HepG2 (cell line): ENCODE measurements around the gene OR52E8. TPM values are rescaled to one million over a fixed set of nuclear protein-coding genes. Genes with fewer than 3 reads are reported as not detected.

Experiments used
- ATAC-seq: fragments of 200-7000 bp; cut with Tn5 transposase; 3 replicates; pipeline ENCODE4 v1.9.1; 2020; ENCODE audit warnings: mild to moderate bottlenecking, moderate library complexity
- BruUV-seq: library from RNA; stranded (reverse); fragments of 400-500 nt; replicated peaks from 2 replicates; lab custom pipeline; 2021; lab: Mats Ljungman, UMichigan
- CTCF ChIA-PET: fragments of 300-600 bp; formaldehyde crosslinking; extraction: SDS; loops from one replicate; lab custom pipeline; 2021; ENCODE audit warnings: low total read pairs, inconsistent platforms, low intra/inter-chr PET ratio; lab: Yijun Ruan, JAX
- POLR2A ChIA-PET: fragments of 350-600 bp; sonication (Branson Sonifier 250); formaldehyde crosslinking; loops from one replicate; lab custom pipeline; 2020; ENCODE audit warnings: antibody characterized with exemption, inconsistent platforms; lab: Yijun Ruan, JAX
- DNase-seq: peaks from one replicate; pipeline ENCODE4 v3.0.0-alpha.2; 2015; ENCODE audit warnings: low spot score
- FAIRE-seq: peaks from 3 replicates; lab custom pipeline; 2011; peaks lifted over from hg19 to GRCh38; lab: Jason Lieb, UNC
- H2AFZ ChIP-seq: one replicate; pipeline ENCODE4 v1.6.1; 2011; ENCODE audit warnings: low read length, inconsistent platforms
- H3K27ac ChIP-seq: fragments of 300-600 bp; 3 replicates; pipeline ENCODE4 v1.8.0; 2011; ENCODE audit warnings: mixed run types, mild to moderate bottlenecking, mixed read lengths, low read length, inconsistent platforms; ENCODE audit not compliant: insufficient read depth; ENCODE audit errors: extremely low read length
- H3K27me3 ChIP-seq, 2 experiments: fragments of 200-600 bp in 1 of 2; 2 replicates in 1 of 2; 3 replicates in 1 of 2; pipeline versions ENCODE4 v1.6.0 to v1.8.0; 2011; ENCODE audit warnings: low read length in 2 of 2, mild to moderate bottlenecking in 2 of 2, moderate library complexity in 2 of 2, inconsistent platforms in 1 of 2; ENCODE audit not compliant: insufficient read depth in 2 of 2, control insufficient read depth in 1 of 2
- H3K36me3 ChIP-seq, 2 experiments: fragments of 200-600 bp in 1 of 2; replicated peaks in 1 of 2; 2 replicates in 1 of 2; 3 replicates in 1 of 2; pipeline versions ENCODE4 v1.5.1 to v1.8.0; 2011; ENCODE audit warnings: low read length in 2 of 2, inconsistent platforms in 1 of 2; ENCODE audit not compliant: insufficient read depth in 2 of 2, control insufficient read depth in 1 of 2
- H3K4me1 ChIP-seq: 2 replicates; pipeline ENCODE4 v1.5.1; 2012; ENCODE audit warnings: low read length, inconsistent platforms; ENCODE audit not compliant: insufficient read depth
- H3K4me2 ChIP-seq: 2 replicates; pipeline ENCODE4 v1.6.0; 2011; ENCODE audit warnings: low read depth, low read length, inconsistent platforms
- H3K4me3 ChIP-seq, 3 experiments: fragments of 200-600 bp in 1 of 3; sonication (generic), shearing (Covaris generic) in 1 of 3; replicated peaks in 1 of 3; 2 replicates each; pipeline ENCODE4 v1.5.1; 2011 to 2016; ENCODE audit warnings: low read length in 3 of 3, inconsistent platforms in 2 of 3, low read depth in 2 of 3, mild to moderate bottlenecking in 2 of 3, control low read depth in 1 of 3, mixed read lengths in 1 of 3; ENCODE audit not compliant: insufficient read depth in 1 of 3
- H3K79me2 ChIP-seq: one replicate; pipeline ENCODE4 v1.6.1; 2011; ENCODE audit warnings: low read length, inconsistent platforms; ENCODE audit not compliant: insufficient read depth
- H3K9ac ChIP-seq: 2 replicates; pipeline ENCODE4 v1.6.0; 2011; ENCODE audit warnings: mild to moderate bottlenecking, low read depth, low read length, inconsistent platforms; ENCODE audit not compliant: insufficient read depth
- H3K9me3 ChIP-seq: 2 replicates; pipeline ENCODE4 v1.5.1; 2012; ENCODE audit warnings: mild to moderate bottlenecking, low read length
- H4K20me1 ChIP-seq: 2 replicates; pipeline ENCODE4 v1.6.0; 2011; ENCODE audit warnings: inconsistent platforms, mild to moderate bottlenecking, low read length, moderate library complexity; ENCODE audit not compliant: insufficient read depth
- ATF2 ChIP-seq: sonication (generic); formaldehyde crosslinking; IDR thresholded peaks from 2 replicates; pipeline ENCODE4 v1.4.0; 2020; ENCODE audit warnings: missing genetic modification reagents
- FIP1L1 ChIP-seq: fragments of 200-400 bp; formaldehyde crosslinking; IDR thresholded peaks from 2 replicates; pipeline ENCODE4 v1.6.1; 2018; ENCODE audit warnings: low read depth, mild to moderate bottlenecking, low read length, moderate library complexity, borderline replicate concordance; ENCODE audit not compliant: insufficient read depth
- GTF2F1 ChIP-seq: fragments of 150-350 bp; IDR thresholded peaks from 2 replicates; pipeline ENCODE4 v1.6.1; 2014; ENCODE audit warnings: low read length
- HNF4G ChIP-seq, 2 experiments: sonication (generic) in 1 of 2; formaldehyde crosslinking in 1 of 2; IDR thresholded peaks; 2 replicates each; pipeline versions ENCODE4 v1.4.0 to v1.6.1; 2011 to 2020; ENCODE audit warnings: borderline replicate concordance in 2 of 2, low read depth in 2 of 2, mild to moderate bottlenecking in 2 of 2, low read length in 1 of 2, missing genetic modification reagents in 1 of 2, moderate library complexity in 1 of 2
- NFIC ChIP-seq: IDR thresholded peaks from 2 replicates; pipeline ENCODE4 v1.6.1; 2012; ENCODE audit warnings: mild to moderate bottlenecking, low read length, inconsistent platforms
- SMAD9 ChIP-seq: sonication (generic); formaldehyde crosslinking; IDR thresholded peaks from 2 replicates; pipeline ENCODE4 v1.5.1; 2020; ENCODE audit warnings: mild to moderate bottlenecking, missing genetic modification reagents
- TFAP4 ChIP-seq: sonication (generic); IDR thresholded peaks from 2 replicates; pipeline ENCODE4 v1.6.1; 2016; ENCODE audit warnings: low read depth, borderline replicate concordance
- ZNF572 ChIP-seq: sonication (generic); formaldehyde crosslinking; IDR thresholded peaks from 2 replicates; pipeline ENCODE4 v1.5.1; 2020; ENCODE audit warnings: mild to moderate bottlenecking, missing genetic modification reagents
- ZNF879 ChIP-seq: sonication (generic); formaldehyde crosslinking; IDR thresholded peaks from 2 replicates; pipeline ENCODE4 v1.8.1; 2023; ENCODE audit warnings: missing genetic modification reagents
- WGBS: methylation state at CpG from one replicate; pipeline ENCODE4 v1.1.6; 2017; ENCODE audit warnings: low lambda C conversion rate; 5-methylcytosine and 5-hydroxymethylcytosine counted together
- in situ Hi-C: cut with HindIII; loops from 2 replicates; pipeline ENCODE4 v1.10.0; 2017; ENCODE audit warnings: low pct_unique_long_range_greater_than_20kb; ENCODE audit not compliant: extremely low pct_ligation_motif_present
- intact Hi-C: fragments of 100-400 bp; cut with micrococcal nuclease; formaldehyde crosslinking; loops from one replicate; pipeline ENCODE4 v1.10.0; 2022; ENCODE audit not compliant: unreplicated experiment
- polyA plus RNA-seq, 8 experiments: library from polyadenylated mRNA; depleted of rRNA in 3 of 8; stranded (reverse) in 7 of 8; unstranded in 1 of 8; fragments of >200 nt; fragmentation: Illumina TruSeq in 4 of 8; extraction: Trizol in 4 of 8; gene quantifications; 2 replicates each; pipeline versions ENCODE4 v1.2.1 to v1.2.3, GENCODE V29; 2011 to 2016; ENCODE audit warnings: low read depth in 4 of 8, missing spikeins in 1 of 8, mixed read lengths in 1 of 8; ENCODE audit not compliant: insufficient read depth in 1 of 8
- total RNA-seq, 5 experiments: library from RNA; depleted of rRNA; stranded (reverse); fragments of >200 nt; fragmentation: Illumina TruSeq; extraction: Trizol; gene quantifications; 2 replicates each; pipeline ENCODE4 v1.2.3, GENCODE V29; 2016; ENCODE audit warnings: low read depth in 1 of 5
- TF ChIP-seq, protein P1 (sequence below): sonication (generic); formaldehyde crosslinking; IDR thresholded peaks from 2 replicates; pipeline ENCODE4 v1.8.1; 2022; ENCODE audit warnings: low read depth, mild to moderate bottlenecking, missing genetic modification reagents
- TF ChIP-seq, protein P2 (sequence below): conservative IDR thresholded peaks from 2 replicates; pipeline ENCODE4 v1.6.1; 2018; ENCODE audit warnings: missing genetic modification reagents
- TF ChIP-seq, protein P3 (sequence below): sonication (generic); formaldehyde crosslinking; conservative IDR thresholded peaks from 2 replicates; pipeline ENCODE4 v1.5.0; 2020; ENCODE audit warnings: missing genetic modification reagents
- TF ChIP-seq, protein P4 (sequence below): sonication (generic); formaldehyde crosslinking; IDR thresholded peaks from 2 replicates; pipeline ENCODE4 v1.5.0; 2020; ENCODE audit warnings: mild to moderate bottlenecking, low read depth, missing genetic modification reagents, borderline replicate concordance

The OR52E8 gene
- total and polyA plus RNA-seq, 2 of the 13 experiments (the other 11 are each of a cell fraction or from before 2014, with no cell fraction given), result not detected

- CTCF ChIA-PET, result no interaction called here
- FAIRE-seq, result no peak
- in situ Hi-C loops, result no loop called here
- TF ChIP-seq TFAP4 (no peak), ZNF572 (CRISPR knock-in tag) (no peak), NFIC (no peak), SMAD9 (CRISPR knock-in tag) (no peak), ATF2 (CRISPR knock-in tag) (no peak), GTF2F1 (no peak), HNF4G (IDR thresholded peaks at IDR 0.05; ENCODE audit: borderline replicate concordance, low read depth, low read length) (no peak), HNF4G (CRISPR knock-in tag; IDR thresholded peaks at IDR 0.05; ENCODE audit: borderline replicate concordance, low read depth) (no peak), FIP1L1 (no peak), ZNF879 (CRISPR knock-in tag) (no peak)
- TF ChIP-seq, protein P1, sequence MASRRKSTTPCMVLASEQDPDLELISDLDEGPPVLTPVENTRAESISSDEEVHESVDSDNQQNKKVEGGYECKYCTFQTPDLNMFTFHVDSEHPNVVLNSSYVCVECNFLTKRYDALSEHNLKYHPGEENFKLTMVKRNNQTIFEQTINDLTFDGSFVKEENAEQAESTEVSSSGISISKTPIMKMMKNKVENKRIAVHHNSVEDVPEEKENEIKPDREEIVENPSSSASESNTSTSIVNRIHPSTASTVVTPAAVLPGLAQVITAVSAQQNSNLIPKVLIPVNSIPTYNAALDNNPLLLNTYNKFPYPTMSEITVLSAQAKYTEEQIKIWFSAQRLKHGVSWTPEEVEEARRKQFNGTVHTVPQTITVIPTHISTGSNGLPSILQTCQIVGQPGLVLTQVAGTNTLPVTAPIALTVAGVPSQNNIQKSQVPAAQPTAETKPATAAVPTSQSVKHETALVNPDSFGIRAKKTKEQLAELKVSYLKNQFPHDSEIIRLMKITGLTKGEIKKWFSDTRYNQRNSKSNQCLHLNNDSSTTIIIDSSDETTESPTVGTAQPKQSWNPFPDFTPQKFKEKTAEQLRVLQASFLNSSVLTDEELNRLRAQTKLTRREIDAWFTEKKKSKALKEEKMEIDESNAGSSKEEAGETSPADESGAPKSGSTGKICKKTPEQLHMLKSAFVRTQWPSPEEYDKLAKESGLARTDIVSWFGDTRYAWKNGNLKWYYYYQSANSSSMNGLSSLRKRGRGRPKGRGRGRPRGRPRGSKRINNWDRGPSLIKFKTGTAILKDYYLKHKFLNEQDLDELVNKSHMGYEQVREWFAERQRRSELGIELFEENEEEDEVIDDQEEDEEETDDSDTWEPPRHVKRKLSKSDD (CRISPR knock-in tag), result no peak
- TF ChIP-seq, protein P2, sequence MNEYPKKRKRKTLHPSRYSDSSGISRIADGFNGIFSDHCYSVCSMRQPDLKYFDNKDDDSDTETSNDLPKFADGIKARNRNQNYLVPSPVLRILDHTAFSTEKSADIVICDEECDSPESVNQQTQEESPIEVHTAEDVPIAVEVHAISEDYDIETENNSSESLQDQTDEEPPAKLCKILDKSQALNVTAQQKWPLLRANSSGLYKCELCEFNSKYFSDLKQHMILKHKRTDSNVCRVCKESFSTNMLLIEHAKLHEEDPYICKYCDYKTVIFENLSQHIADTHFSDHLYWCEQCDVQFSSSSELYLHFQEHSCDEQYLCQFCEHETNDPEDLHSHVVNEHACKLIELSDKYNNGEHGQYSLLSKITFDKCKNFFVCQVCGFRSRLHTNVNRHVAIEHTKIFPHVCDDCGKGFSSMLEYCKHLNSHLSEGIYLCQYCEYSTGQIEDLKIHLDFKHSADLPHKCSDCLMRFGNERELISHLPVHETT (CRISPR knock-in tag), result no peak
- TF ChIP-seq, protein P3, sequence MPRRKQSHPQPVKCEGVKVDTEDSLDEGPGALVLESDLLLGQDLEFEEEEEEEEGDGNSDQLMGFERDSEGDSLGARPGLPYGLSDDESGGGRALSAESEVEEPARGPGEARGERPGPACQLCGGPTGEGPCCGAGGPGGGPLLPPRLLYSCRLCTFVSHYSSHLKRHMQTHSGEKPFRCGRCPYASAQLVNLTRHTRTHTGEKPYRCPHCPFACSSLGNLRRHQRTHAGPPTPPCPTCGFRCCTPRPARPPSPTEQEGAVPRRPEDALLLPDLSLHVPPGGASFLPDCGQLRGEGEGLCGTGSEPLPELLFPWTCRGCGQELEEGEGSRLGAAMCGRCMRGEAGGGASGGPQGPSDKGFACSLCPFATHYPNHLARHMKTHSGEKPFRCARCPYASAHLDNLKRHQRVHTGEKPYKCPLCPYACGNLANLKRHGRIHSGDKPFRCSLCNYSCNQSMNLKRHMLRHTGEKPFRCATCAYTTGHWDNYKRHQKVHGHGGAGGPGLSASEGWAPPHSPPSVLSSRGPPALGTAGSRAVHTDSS (CRISPR knock-in tag), result no peak
- TF ChIP-seq, protein P4, sequence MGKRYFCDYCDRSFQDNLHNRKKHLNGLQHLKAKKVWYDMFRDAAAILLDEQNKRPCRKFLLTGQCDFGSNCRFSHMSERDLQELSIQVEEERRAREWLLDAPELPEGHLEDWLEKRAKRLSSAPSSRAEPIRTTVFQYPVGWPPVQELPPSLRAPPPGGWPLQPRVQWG, result no peak
Observed at GRCh38 chr11:5880329-5880728, 22.8 kb upstream of the OR52E8 start, which contains the start of gene OR52E4. OR52E4 (plus strand) TSS chr11:5880629; CDS start chr11:5884293, 3,664 bp downstream.

More at GRCh38 chr11:5880329-5880728, 22.8 kb upstream of the OR52E8 start, which contains the start of gene OR52E4:
- Histone ChIP-seq H3K27me3 (no peaks in the 10 kb centered on the region), H3K9ac (no peak within 1 kb of the TSS), H3K4me2 (no peak within 1 kb of the TSS), H2AFZ (no peak within 1 kb of the TSS), H3K36me3 (no peaks in the 10 kb centered on the region), H4K20me1 (no peaks in the 10 kb centered on the region), H3K4me1 (no peaks in the 10 kb centered on the region), H3K79me2 (no peaks in the 10 kb centered on the region), H3K4me3 (no peak within 1 kb of the TSS), H3K9me3 (no peaks in the 10 kb centered on the region), H3K27ac (no peak within 1 kb of the TSS)
- no TSS peak for BruUV-seq
- DNase-seq (no peak), ATAC-seq (no peak)
- intact Hi-C loops, result no loop called here
- 0% methylated on average over 3 of the region's 4 CpGs for WGBS
- POLR2A ChIA-PET, result no interaction called here
